BJ (cell line): ENCODE measurements around the gene NDUFS3. TPM values are rescaled to one million over a fixed set of nuclear protein-coding genes. Genes with fewer than 3 reads are reported as not detected.

Experiments
- CTCF ChIA-PET: fragments of 350-600 bp; formaldehyde crosslinking; extraction: SDS; loops from one replicate; lab custom pipeline; 2021; ENCODE audit warnings: antibody characterized with exemption, inconsistent platforms; lab: Yijun Ruan, JAX
- POLR2A ChIA-PET: fragments of 300-600 bp; sonication (Branson Sonifier 250); formaldehyde crosslinking; extraction: SDS; loops from one replicate; lab custom pipeline; 2021; ENCODE audit warnings: antibody characterized with exemption; lab: Charles Lee
- DNase-seq: peaks from one replicate; pipeline ENCODE4 v3.0.0-alpha.2; 2011; ENCODE audit warnings: low read depth
- H3K27me3 ChIP-seq: 2 replicates; pipeline ENCODE4 v1.6.0; 2011; ENCODE audit warnings: low read length; ENCODE audit not compliant: control insufficient read depth, insufficient read depth
- H3K36me3 ChIP-seq: 2 replicates; pipeline ENCODE4 v1.5.1; 2011; ENCODE audit warnings: low read length; ENCODE audit not compliant: control insufficient read depth, insufficient read depth
- H3K4me3 ChIP-seq: 2 replicates; pipeline ENCODE4 v1.5.1; 2011; ENCODE audit warnings: low read depth, mild to moderate bottlenecking, control low read depth, low read length
- CTCF ChIP-seq: IDR thresholded peaks from 2 replicates; pipeline ENCODE4 v1.5.1; 2011; ENCODE audit warnings: low read depth, mild to moderate bottlenecking, control low read depth, inconsistent platforms, low read length, moderate library complexity; ENCODE audit not compliant: insufficient read depth
- polyA plus RNA-seq: library from polyadenylated mRNA; depleted of rRNA; stranded (reverse); fragments of >200 nt; gene quantifications from 2 replicates; pipeline ENCODE4 v1.2.3, GENCODE V29; 2011

Gene NDUFS3
- polyA plus RNA-seq, 1 experiment: 98.0 TPM

GRCh38 chr11:47573321-47573720 lies 5.6 kb upstream of the NDUFS3 start:
- Histone ChIP-seq H3K4me3 (no peak overlapping the region), H3K36me3 (peaks cover 11% of the 10 kb centered on the region), H3K27me3 (no peaks in the 10 kb centered on the region)
- POLR2A ChIA-PET: no interaction called here
- no peak for DNase-seq
- CTCF ChIA-PET: no interaction called here
- no peak for TF ChIP-seq CTCF

GRCh38 chr11:47577460-47578041 lies 1.3 kb upstream of the NDUFS3 start:
- no peak for DNase-seq
- POLR2A ChIA-PET: interaction anchor here (0.5 kb wide), 1 partner anchor 11 kb away, joined by 9 read pairs; no protein-coding TSS in a partner anchor
- no peak for TF ChIP-seq CTCF
- H3K27me3 ChIP-seq: no peaks in the 10 kb centered on the region
- H3K36me3 ChIP-seq: peaks cover 18% of the 10 kb centered on the region
- peak overlapping the region; percentile 85 for H3K4me3 ChIP-seq
- CTCF ChIA-PET: interaction anchor here (0.7 to 1.6 kb wide), 6 partner anchors 17 to 163 kb away, joined by 3 to 5 read pairs (median 3); no protein-coding TSS in a partner anchor

- H3K36me3 ChIP-seq: peaks cover 16% of the 10 kb centered on the region
- no peak overlapping the region for H3K4me3 ChIP-seq
- POLR2A ChIA-PET: no interaction called here
- no peaks in the 10 kb centered on the region for H3K27me3 ChIP-seq
- CTCF ChIA-PET: interaction anchor here (1.2 kb wide), 1 partner anchor 12 kb away, joined by 5 read pairs; no protein-coding TSS in a partner anchor
- TF ChIP-seq CTCF: no peak
- DNase-seq: no peak
These were observed 5.0 kb downstream of the NDUFS3 start for GRCh38 chr11:47583844-47584243.

- POLR2A ChIA-PET: no interaction called here
- peaks cover 7% of the 10 kb centered on the region for H3K27me3 ChIP-seq
- DNase-seq: no peak
- no peak for TF ChIP-seq CTCF
- CTCF ChIA-PET: no interaction called here
- H3K4me3 ChIP-seq: no peak within 1 kb of the TSS
- peaks cover 13% of the 10 kb centered on the region for H3K36me3 ChIP-seq
These were observed 7.4 kb downstream of the NDUFS3 start, which contains the start of gene FAM180B for GRCh38 chr11:47586098-47586855. Gene FAM180B, plus strand, starts transcription at chr11:47586678. Its CDS starts 91 bp downstream, at chr11:47586769.

- no peak overlapping the region for H3K4me3 ChIP-seq
- DNase-seq: no peak
- no peak for TF ChIP-seq CTCF
- ChIA-PET CTCF (no interaction called here), POLR2A (no interaction called here)
- H3K27me3 ChIP-seq: peaks cover 13% of the 10 kb centered on the region
- H3K36me3 ChIP-seq: peaks cover 9% of the 10 kb centered on the region
These were observed 8.3 kb downstream of the NDUFS3 start for GRCh38 chr11:47587039-47587716.
